Ascending aorta (tissue), 2 donors: Measurements from ENCODE around the gene SDK2. TPM values are rescaled to one million over a fixed set of nuclear protein-coding genes. Genes with fewer than 3 reads are reported as not detected.

ENCODE experiments used
- DNase-seq, 2 donors: peaks; one replicate each; pipeline ENCODE4 v3.0.0-alpha.2; 2019; ENCODE audit warnings: low spot score in 2 of 2
- H3K27ac ChIP-seq, 2 donors: fragments of 200-600 bp; sonication (generic); one replicate each; pipeline ENCODE4 v1.5.1; 2016 to 2017; ENCODE audit warnings: mild to moderate bottlenecking in 1 of 2
- H3K27me3 ChIP-seq: fragments of 200-600 bp; sonication (generic); one replicate; pipeline ENCODE4 v1.5.1; 2017
- H3K36me3 ChIP-seq, 2 donors: fragments of 200-600 bp; sonication (generic); one replicate each; pipeline ENCODE4 v1.5.1; 2016
- H3K4me1 ChIP-seq, 2 donors: fragments of 200-600 bp; sonication (generic); one replicate each; pipeline ENCODE4 v1.5.1; 2016 to 2017; ENCODE audit warnings: mild to moderate bottlenecking in 1 of 2
- H3K4me3 ChIP-seq, 2 donors: fragments of 200-600 bp; sonication (generic); one replicate each; pipeline ENCODE4 v1.5.1; 2016 to 2017; ENCODE audit warnings: mild to moderate bottlenecking in 1 of 2
- H3K9me3 ChIP-seq, 2 donors: fragments of 200-600 bp; sonication (generic); one replicate each; pipeline ENCODE4 v1.5.1; 2016
- CTCF ChIP-seq, 3 experiments: fragments of 200-600 bp in 2 of 3; fragments of 450-650 bp in 1 of 3; sonication (generic) in 2 of 3; IDR thresholded peaks; one replicate each; pipeline ENCODE4 v1.5.1; 2016 to 2019; ENCODE audit warnings: antibody characterized with exemption in 3 of 3, mild to moderate bottlenecking in 1 of 3, moderate library complexity in 1 of 3
- intact Hi-C: fragments of 100-400 bp; cut with DNase I; formaldehyde crosslinking; loops from one replicate; pipeline ENCODE4 v1.15.1; 2023
- total RNA-seq: library from RNA; depleted of rRNA; stranded (reverse); fragments of >200 nt; gene quantifications from one replicate; pipeline ENCODE4 v1.1.0, GENCODE V29; 2016

SDK2 gene
- total RNA-seq, 1 donor from 2014 or later = 8.1 TPM

- no peak for DNase-seq
- Histone ChIP-seq H3K9me3 (no peaks in the 10 kb centered on the region), H3K27ac (no peak overlapping the region), H3K36me3 (peaks cover under 1 to 5% of the 10 kb centered on the region in 2 donors), H3K4me3 (no peak overlapping the region), H3K4me1 (no peaks in the 10 kb centered on the region), H3K27me3 (no peaks in the 10 kb centered on the region)
- no peak for TF ChIP-seq CTCF (IDR thresholded peaks at IDR 0.05)
- intact Hi-C loops = no loop called here
Observed at GRCh38 chr17:73380439-73381106, 263.7 kb downstream of the SDK2 start.

- no peak for DNase-seq
- no peak for TF ChIP-seq CTCF (IDR thresholded peaks at IDR 0.05)
- intact Hi-C loops = no loop called here
Observed at GRCh38 chr17:73379826-73380225, 264.4 kb downstream of the SDK2 start.

GRCh38 chr17:73378974-73379470, 265.2 kb downstream of the SDK2 start:
- Histone ChIP-seq H3K9me3 (no peaks in the 10 kb centered on the region), H3K27ac (no peak overlapping the region), H3K4me1 (no peaks in the 10 kb centered on the region), H3K36me3 (no peaks in the 10 kb centered on the region), H3K4me3 (no peak overlapping the region), H3K27me3 (no peaks in the 10 kb centered on the region)
- DNase-seq = no peak
- TF ChIP-seq CTCF (IDR thresholded peaks at IDR 0.05) = no peak
- intact Hi-C loops = no loop called here

More at GRCh38 chr17:73379826-73380225, 264.4 kb downstream of the SDK2 start:
- no peaks in the 10 kb centered on the region for H3K36me3 ChIP-seq
- H3K27ac ChIP-seq = no peak overlapping the region
- H3K4me3 ChIP-seq = no peak overlapping the region
- no peaks in the 10 kb centered on the region for H3K4me1 ChIP-seq
- H3K9me3 ChIP-seq = no peaks in the 10 kb centered on the region
- H3K27me3 ChIP-seq = no peaks in the 10 kb centered on the region

- H3K36me3 ChIP-seq = no peaks in the 10 kb centered on the region
- no peak for TF ChIP-seq CTCF (IDR thresholded peaks at IDR 0.05)
- H3K9me3 ChIP-seq = no peaks in the 10 kb centered on the region
- no peak overlapping the region for H3K4me3 ChIP-seq
- intact Hi-C loops = no loop called here
- H3K27ac ChIP-seq = no peak overlapping the region
- no peaks in the 10 kb centered on the region for H3K27me3 ChIP-seq
- no peaks in the 10 kb centered on the region for H3K4me1 ChIP-seq
- DNase-seq = no peak
Observed at GRCh38 chr17:73376636-73377035, 267.6 kb downstream of the SDK2 start.

GRCh38 chr17:73376152-73376551, 268.1 kb downstream of the SDK2 start:
- Histone ChIP-seq H3K4me3 (no peak overlapping the region), H3K4me1 (no peaks in the 10 kb centered on the region), H3K27ac (no peak overlapping the region), H3K27me3 (no peaks in the 10 kb centered on the region), H3K9me3 (no peaks in the 10 kb centered on the region), H3K36me3 (no peaks in the 10 kb centered on the region)
- intact Hi-C loops = no loop called here
- no peak for DNase-seq
- no peak for TF ChIP-seq CTCF (IDR thresholded peaks at IDR 0.05)
